ENCODE measurements around the gene CIBAR2.

CIBAR2 gene

DNA sequence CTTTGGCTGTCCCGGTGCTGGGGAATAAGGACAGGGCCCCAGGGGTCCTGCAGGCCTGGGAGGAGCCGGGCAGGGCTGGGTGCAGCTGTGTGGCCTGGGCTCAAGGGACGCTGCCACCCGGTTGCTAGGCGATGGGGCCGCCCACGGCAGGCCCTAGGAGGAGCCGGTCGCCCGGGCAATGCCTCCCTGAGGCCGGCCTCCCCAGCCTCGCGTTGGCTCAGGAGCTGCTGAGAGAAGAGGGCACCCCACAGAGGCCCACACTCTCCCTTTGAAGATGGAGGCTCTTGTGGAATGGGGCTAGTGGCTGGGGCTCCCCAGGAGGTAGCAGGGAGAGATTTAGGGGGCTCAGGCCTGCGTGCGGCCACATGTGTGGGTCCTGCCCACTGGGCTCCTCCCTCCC is at the start of gene CIBAR2:
Gene CIBAR2, minus strand, starts transcription at position 109 of the 400 bp plus-strand sequence. CDS start 120 bp downstream, outside the sequence.
- DNase-seq: no peak

- no peak for DNase-seq
Observed at GRCh38 chr16:85159179-85159980, 47.1 kb upstream of the CIBAR2 start.

DNA sequence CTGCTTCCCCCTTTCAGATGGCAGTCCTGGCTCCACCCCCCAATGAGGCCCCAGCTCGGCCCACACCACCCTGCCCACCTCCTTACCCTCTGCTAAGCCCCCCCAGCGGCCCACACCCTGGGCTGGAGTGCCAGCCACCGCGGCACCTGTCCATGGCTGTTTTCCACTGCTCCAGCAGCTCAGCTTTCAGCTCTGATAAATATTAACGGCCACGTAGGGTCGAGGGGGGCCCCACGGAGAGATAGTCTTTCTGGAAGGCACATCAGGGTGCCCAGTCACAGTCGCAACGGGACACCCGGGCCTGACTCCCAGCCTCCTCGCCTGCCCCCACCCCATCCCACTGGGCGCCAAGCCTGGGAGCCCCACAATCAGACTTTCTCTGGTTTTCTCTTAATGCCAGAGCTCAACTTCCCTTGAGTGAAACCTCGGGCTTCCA is 46.5 kb upstream of the CIBAR2 start:
- no peak for DNase-seq

DNA sequence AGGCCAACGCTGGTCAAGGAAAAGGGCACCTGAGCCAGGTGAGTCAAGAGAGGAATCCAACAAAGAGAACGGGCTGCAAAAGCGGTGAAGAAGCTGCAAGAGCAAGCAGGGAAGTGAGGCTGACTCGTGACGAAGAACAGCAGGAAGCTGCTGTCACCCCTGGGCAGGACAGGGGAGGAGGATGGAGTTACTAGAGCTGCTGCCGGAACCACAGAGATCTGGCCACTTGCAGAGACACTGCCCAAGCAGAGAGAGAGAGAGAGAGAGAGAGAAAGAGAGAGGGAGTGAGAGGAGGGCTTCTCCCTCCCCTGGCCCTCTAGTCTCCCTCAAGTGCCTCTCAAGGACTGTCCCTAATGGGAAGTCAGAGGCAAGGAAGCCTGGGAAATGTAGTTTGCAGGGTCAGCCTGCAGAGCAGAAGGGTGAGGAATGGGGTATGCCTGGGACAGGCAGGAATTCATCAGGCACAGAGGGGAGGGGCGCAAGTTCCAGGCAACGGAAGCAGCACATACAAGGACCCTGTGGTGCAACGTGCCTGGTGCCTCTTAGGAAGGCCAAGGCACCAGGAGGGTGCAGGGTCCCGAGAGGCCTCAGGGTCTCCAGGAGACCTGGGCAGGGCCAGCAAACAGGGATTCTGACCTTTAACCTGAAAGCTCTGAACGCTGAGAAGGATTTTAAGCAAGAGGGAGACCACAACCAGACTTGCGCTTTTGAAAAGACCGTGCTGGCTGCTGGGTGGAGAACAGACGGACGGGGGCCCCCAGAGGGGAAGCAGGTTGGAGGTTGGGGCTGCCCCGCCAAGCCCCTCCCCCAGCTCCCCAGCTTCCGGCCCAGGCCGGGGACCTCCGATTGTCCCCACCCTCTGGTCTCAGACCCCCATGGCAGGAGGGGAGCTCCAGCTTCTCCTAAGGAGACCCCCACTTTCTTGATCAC is 45.8 kb upstream of the CIBAR2 start:
- DNase-seq: no peak

DNA sequence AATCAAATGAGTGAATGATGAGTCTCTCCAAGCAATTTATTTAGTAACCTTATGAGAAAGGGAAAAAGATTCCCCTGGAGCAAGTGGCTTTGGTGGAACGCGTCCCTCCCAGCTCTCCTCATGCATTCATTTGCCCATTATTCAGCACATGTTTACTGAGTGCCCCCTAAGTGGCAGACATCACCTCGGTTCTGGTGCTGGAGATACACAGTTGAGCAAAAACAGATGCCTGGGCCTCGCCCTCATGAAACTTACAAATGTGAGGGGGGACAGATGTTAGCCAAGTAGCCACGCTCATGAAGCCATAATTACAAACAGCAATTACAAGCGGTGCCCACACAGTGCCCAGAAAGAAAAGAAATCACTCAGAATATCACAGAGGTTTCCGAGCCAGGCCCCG is 45.1 kb upstream of the CIBAR2 start:
- no peak for DNase-seq

GRCh38 chr16:85156869-85157268 is 44.6 kb upstream of the CIBAR2 start:
- DNase-seq: no peak

GRCh38 chr16:85156440-85156839 is 44.2 kb upstream of the CIBAR2 start:
- DNase-seq: no peak

- no peak for DNase-seq
Observed at GRCh38 chr16:85153656-85154091, 41.4 kb upstream of the CIBAR2 start.

DNA sequence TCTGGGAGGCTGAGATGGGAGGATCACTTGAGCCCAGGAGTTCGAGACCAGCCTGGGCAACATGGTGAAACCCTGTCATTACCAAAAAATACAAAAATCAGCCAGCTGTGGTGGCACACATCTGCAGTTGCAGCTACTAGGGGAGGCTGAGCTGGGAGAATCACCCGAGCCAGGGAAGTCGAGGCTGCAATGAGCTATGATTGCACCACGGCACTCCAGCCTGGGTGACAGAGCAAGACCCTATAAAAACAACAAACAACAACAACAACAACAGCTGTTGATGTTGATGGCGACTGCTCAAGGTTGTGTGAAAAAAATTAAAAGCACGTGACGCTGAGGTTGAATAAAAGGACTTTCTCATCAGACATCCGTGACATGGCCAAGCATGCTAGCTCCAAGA is 40.8 kb upstream of the CIBAR2 start:
- no peak for DNase-seq

- no peak for DNase-seq
Observed at GRCh38 chr16:85152414-85153030, 40.2 kb upstream of the CIBAR2 start.

DNA sequence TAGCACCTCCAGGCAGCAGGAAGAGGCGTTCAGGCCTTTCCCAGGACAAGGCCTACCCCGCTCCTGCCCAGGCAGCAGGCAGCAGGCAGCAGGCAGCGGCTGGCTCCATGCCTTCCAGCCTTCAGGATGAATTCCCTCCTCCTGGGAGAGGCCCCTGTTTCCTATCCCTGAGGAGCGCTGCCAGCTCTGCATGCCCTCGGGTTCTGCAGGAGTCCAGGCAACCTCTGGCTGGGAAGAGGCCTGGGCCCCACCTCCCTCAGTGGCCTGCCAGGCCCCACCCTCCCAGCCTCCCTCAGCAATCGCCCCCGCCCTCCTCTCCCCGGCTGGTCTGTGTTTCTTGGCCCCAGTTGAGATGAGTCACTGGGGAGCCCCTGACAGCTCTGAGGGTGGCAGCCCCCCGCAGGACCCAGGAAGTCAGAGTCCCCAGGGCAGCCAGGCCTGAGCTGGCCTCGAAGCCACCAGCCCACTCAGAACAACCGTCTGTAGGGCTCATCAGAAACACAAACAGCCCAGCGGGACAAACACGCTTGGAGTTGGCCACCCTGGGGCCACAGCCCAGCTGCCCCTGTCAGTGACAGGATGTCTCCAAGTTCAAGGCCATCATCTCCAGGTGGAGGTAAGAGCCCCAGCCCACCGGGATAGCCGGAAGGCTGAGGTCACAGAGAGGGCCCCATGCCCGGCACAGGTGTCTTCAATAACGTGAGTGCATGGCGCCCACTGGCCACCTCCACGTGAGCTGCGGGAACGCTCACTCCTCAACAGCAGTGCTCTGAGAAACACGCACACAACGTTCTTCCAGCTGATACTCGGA is 39.5 kb upstream of the CIBAR2 start:
- no peak for DNase-seq

- DNase-seq: no peak
Observed at GRCh38 chr16:85151079-85151602, 38.9 kb upstream of the CIBAR2 start.

DNA sequence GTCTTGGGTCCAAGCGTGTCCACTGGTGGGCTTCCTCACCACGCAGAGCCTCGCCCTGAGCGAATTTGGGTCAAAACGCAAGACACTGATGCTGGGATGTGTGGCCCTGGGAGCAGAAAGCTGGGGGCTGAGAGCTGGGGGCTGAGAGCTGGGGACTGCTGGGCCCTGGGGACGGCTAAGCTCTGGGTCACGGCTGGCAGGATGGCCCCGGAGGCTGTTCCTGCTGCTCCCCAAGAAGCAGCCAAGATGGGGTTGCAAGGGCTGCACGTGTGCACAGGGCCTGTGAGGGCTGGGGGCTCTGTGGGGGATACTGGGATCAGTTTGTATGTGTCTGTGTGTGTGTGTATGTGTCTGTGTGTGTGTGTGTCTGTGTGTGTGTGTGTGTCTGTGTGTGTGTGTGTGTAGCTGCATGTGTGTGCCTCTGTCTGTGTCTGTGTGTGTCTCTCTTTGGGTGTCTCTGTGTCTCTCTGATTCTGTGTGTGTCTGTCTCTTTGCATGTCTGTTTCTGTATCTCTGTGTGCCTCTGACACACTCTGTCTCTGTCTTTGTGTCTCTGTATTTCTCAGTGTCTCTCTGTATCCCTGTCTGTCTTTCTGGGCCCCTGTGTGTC is 38.2 kb upstream of the CIBAR2 start:
- DNase-seq: no peak

DNA sequence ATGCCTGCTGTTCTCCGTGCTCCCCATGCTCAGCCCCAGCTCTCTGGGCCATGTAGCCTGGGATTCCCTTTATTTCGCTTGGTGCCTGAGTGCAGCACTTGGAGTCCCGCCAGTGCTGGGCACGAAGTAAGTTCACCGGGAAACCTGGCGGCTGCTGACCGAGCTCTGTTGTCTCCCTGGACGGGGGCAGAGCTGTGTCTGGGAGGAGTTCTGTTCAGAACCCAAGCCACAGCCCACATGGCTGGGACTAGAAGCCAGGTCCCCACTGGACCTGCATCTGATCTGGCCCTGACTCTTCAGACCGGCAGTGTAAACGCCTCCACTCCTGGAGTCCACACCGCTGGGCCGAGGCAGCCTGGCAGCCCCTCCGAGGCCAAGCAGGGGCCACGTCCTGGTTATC is 37.5 kb upstream of the CIBAR2 start:
- no peak for DNase-seq

DNA sequence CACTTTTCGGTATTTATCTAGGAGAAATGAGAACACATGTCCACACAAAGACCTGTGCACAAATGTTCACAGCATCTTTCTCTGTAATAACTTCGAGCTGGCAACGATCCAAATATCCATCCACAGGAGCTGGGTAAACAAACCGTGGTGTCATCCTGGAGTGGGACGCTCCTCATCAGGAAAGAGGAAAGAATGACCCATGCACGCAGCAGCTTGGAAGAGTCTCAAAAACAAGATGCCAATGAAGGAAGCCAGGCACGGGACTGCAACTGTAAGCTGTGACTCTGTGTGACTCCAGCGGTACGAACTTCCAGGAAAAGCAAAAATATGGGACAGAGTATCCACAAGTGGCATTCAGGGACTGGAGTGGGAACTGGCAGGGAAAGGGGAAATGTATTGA is 36.7 kb upstream of the CIBAR2 start:
- no peak for DNase-seq

- DNase-seq: no peak
Observed at GRCh38 chr16:85146922-85147651, 34.8 kb upstream of the CIBAR2 start.

- DNase-seq: no peak
Observed at GRCh38 chr16:85146532-85146797, 34.2 kb upstream of the CIBAR2 start.

DNA sequence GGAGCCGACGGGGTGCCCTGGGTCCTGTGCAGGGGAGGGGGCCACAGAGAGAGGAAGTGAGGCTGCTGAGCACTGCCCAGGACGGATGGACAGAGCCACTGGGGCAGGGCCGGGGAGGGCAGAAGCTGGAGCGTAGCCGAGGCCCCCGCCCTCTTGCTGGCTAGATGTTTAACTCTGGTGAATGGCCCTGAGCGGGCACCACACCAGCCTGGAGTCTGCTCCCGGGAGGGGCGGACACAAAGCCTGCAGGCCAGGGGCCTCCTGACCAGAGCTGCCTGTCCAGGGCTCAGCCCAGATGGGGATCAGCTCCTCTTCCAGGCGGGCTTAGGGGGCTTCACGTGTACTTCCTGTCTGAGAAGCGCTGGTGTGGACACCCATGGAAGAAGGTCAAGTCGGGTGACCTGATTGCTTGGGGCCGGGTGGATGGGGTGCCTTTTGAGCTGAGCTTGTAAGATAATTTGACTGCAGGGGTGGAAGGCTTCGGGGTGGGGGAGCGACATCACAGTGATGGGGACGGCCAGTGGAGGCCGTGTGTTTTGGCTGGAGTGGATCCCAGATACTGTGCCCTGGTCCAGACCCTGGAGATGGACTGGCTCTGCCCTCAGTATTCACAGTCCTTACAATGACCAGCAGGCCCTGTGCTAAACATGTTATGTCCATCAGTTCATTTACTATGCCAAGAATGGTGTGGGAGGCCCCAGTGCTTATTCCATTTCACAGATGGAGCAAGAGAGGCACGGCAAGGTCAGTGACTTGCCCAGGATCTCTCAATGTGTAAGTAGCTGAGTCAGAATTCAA is 33.7 kb upstream of the CIBAR2 start:
- DNase-seq: no peak

DNA sequence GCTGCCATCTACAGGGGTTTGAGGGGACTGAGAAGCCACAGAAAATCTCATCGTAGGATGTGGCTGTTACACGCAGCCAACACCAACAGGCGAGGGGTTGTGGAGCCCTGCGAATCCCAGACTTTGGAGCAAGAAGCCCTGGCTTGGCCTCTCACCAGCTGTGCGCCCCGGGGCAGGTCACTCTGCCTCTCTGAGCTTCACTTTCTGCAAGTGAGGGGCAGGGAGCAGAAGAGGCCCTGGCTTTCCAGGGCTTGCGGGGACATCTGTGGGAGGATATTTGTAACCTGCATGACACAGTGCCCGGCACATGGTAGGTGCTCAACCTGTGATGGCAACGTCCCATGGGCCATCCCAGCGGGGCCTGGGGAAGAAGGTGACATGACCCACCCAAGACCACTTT is 32.9 kb upstream of the CIBAR2 start:
- DNase-seq: no peak
